ENCODE data around the gene APH1B. TPM values are rescaled to one million over a fixed set of nuclear protein-coding genes. Genes with fewer than 3 reads are reported as not detected.

Gene APH1B
- total RNA-seq, 1 donor from 2014 or later, result 4.7 TPM

DNA sequence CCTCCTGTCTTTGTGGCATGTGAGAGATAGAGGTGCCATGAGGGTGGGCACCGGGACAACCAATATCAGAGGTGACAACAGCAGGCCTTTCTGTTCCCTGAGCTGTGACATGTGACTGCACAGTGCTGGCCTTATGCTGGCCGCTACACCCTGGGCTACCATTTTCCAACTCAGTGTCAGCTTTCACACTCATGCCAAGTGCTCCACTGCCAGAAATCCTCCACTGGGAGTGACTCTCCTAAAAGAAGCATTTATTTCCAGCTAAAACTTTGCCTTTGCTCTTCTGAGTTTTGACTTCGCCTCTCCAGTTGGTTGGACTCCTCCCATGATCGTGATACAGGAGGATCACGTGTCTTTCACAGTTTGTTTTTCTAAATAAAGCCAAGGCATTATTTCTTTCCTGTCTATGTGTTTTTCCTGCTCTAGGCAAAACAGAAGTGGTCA is 72.8 kb downstream of the APH1B start:
- FAIRE-seq (no peak), DNase-seq (ENCODE audit: low read depth) (no peak)
- Histone ChIP-seq H3K27me3 (ENCODE audit: control insufficient read depth, insufficient read depth, low read length) (no peaks in the 10 kb centered on the region), H3K4me3 (ENCODE audit: low read depth, low read length) (no peak overlapping the region), H3K36me3 (ENCODE audit: control insufficient read depth, insufficient read depth, low read length) (peaks cover 10% of the 10 kb centered on the region)
- TF ChIP-seq, protein P1, sequence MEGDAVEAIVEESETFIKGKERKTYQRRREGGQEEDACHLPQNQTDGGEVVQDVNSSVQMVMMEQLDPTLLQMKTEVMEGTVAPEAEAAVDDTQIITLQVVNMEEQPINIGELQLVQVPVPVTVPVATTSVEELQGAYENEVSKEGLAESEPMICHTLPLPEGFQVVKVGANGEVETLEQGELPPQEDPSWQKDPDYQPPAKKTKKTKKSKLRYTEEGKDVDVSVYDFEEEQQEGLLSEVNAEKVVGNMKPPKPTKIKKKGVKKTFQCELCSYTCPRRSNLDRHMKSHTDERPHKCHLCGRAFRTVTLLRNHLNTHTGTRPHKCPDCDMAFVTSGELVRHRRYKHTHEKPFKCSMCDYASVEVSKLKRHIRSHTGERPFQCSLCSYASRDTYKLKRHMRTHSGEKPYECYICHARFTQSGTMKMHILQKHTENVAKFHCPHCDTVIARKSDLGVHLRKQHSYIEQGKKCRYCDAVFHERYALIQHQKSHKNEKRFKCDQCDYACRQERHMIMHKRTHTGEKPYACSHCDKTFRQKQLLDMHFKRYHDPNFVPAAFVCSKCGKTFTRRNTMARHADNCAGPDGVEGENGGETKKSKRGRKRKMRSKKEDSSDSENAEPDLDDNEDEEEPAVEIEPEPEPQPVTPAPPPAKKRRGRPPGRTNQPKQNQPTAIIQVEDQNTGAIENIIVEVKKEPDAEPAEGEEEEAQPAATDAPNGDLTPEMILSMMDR (IDR thresholded peaks at IDR 0.05; ENCODE audit: insufficient read depth, low read length, severe bottlenecking), result no peak

DNA sequence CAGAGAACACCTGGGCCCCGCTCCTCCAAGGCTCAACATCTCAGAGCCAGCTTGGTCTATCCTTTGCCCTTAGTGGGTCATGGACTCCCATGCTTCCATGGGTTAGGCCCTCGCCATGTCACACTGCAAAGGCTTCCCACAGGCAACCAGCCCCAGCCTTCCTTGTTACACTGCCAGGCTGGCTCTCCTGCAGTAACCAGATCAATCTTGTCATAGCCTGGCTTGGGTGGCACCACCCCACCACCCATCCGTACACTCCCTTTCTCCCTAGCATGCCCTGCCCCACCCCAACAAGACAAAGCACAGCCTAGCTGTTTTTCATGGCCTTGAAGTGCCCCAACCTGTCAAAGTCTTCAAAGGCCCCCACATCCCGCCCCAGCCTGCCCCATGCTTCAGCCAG is 73.8 kb downstream of the APH1B start:
- DNase-seq (ENCODE audit: low read depth), result no peak
- H3K4me3 ChIP-seq (ENCODE audit: low read depth, low read length), result no peak overlapping the region
- TF ChIP-seq, protein P1 (IDR thresholded peaks at IDR 0.05; ENCODE audit: insufficient read depth, low read length, severe bottlenecking), result no peak
- no peak for FAIRE-seq
- no peaks in the 10 kb centered on the region for H3K27me3 ChIP-seq (ENCODE audit: control insufficient read depth, insufficient read depth, low read length)
- peaks cover 6% of the 10 kb centered on the region for H3K36me3 ChIP-seq (ENCODE audit: control insufficient read depth, insufficient read depth, low read length)

DNA sequence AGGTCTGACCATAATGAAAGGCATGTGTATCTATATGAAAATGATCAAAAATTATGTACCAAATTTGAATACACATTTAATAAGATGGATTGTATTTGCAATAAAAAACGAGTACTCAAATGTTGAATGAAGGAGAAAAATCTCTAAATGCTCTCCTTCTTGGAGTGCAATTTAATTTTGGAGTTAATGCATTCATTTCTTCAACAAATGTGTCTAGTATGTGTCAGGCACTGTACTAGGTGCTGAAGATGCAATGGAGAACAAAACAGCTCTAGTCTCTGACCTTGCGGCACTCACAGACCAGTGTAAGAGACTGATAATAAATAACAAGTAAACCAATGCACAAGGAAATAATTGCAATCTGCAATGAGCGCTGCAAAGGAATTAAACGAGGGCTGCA is 75.4 kb downstream of the APH1B start:
- FAIRE-seq, result no peak

DNA sequence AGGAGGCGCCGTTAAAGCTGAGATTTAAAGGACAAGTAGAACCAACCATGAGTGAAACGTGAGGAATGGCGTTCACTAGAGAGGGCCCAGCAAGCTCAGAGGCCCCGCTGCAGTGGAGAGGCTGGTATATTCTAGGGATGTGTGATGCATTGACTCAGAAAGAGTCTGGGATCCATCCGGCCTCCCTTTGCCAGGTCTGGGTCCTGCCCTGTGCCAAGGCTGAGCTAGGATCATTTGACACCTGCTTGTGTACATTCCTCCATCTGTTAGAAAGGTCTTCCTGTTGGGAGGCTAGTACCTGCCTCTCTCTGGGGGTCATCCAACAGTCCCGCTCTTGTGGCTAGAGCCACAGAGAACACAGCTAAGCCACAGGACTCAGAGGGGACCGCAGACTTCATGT is 75.9 kb downstream of the APH1B start:
- no peak for FAIRE-seq
- H3K36me3 ChIP-seq (ENCODE audit: control insufficient read depth, insufficient read depth, low read length), result peaks cover 6% of the 10 kb centered on the region
- H3K27me3 ChIP-seq (ENCODE audit: control insufficient read depth, insufficient read depth, low read length), result no peaks in the 10 kb centered on the region
- H3K4me3 ChIP-seq (ENCODE audit: low read depth, low read length), result no peak overlapping the region
- TF ChIP-seq, protein P1 (IDR thresholded peaks at IDR 0.05; ENCODE audit: insufficient read depth, low read length, severe bottlenecking), result no peak
- no peak for DNase-seq (ENCODE audit: low read depth)

More for the DNA sequence above, 75.4 kb downstream of the APH1B start:
- no peak for DNase-seq (ENCODE audit: low read depth)
- TF ChIP-seq, protein P1 (IDR thresholded peaks at IDR 0.05; ENCODE audit: insufficient read depth, low read length, severe bottlenecking), result no peak
- Histone ChIP-seq H3K36me3 (ENCODE audit: control insufficient read depth, insufficient read depth, low read length) (peaks cover 6% of the 10 kb centered on the region), H3K4me3 (ENCODE audit: low read depth, low read length) (no peak overlapping the region), H3K27me3 (ENCODE audit: control insufficient read depth, insufficient read depth, low read length) (no peaks in the 10 kb centered on the region)

DNA sequence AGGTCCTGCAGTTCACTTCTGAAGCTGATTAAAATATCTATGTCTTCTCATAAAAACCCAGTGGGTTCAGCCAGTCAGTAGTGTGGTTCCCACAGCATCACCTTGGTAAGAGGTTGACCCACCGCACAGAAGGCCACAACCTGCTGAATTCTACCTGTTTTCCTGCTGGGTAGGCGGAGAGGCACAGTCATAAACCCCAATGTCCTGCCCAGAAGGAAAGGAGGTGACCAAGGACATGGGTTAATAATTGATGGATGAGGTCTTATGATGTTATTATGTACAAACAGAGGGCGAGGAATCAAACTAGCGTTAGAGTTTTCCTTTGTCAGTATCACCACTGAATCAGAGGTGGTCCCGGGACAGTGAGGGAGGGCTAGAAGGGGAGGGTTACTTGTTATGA is 76.5 kb downstream of the APH1B start:
- TF ChIP-seq, protein P1 (IDR thresholded peaks at IDR 0.05; ENCODE audit: insufficient read depth, low read length, severe bottlenecking), result no peak
- Histone ChIP-seq H3K36me3 (ENCODE audit: control insufficient read depth, insufficient read depth, low read length) (peaks cover 6% of the 10 kb centered on the region), H3K27me3 (ENCODE audit: control insufficient read depth, insufficient read depth, low read length) (no peaks in the 10 kb centered on the region), H3K4me3 (ENCODE audit: low read depth, low read length) (no peak overlapping the region)
- FAIRE-seq, result no peak
- DNase-seq (ENCODE audit: low read depth), result no peak
